NK-92 treated with Interleukin-12 subunit alpha and Interleukin-12 subunit beta, amount 100 ng/mL, for 24 hours (cell line): ENCODE measurements around the gene GTF2H1.
"Not testable (repeated sequence)": the region's sequence is repeated elsewhere in the genome, so short reads cannot be mapped to it uniquely, and the experiment has no call there.

Experiments used
- DNase-seq: peaks from one replicate; lab custom pipeline; 2025; lab: John Stamatoyannopoulos, UW

The GTF2H1 gene

DNA sequence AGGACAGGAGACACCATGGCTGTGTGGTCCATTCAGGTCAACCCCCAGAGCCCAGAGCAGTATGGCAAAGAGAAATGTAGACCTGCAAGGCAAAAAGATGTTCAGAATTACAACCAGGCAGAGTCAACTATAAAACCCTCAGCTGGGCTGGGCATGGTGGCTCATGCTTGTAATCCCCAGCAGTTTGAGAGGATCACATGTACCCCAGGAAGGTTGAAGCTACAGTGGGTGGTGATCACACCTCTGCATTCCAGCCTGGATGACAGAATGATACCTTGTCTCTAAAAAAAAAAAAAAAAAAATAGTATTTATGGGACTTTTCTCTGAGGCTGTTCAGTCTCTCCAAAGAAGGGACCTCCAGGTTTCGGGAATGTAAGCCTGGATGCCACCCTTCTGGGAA lies 53.6 kb downstream of the GTF2H1 start:
- no peak for DNase-seq

DNA sequence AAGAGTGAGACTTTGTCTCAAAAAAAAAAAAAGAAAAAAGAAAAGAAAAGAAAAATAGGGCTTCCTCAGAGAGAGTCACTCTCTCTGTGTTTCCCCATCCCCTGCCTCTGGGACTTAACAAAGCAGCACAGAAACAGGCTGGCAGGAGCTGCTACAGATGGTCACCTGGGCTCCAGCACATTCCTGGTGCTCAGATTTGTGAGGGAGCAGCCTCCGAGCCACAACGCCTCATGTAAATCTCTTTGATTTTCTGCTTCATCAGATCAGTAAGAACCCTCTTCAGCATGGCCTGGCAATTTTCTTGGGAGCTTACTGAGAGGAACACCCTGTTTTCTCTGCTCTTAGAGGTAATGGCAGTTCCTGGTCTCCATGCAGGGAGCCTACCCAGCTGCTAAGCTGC lies 56.8 kb downstream of the GTF2H1 start:
- no peak for DNase-seq

DNA sequence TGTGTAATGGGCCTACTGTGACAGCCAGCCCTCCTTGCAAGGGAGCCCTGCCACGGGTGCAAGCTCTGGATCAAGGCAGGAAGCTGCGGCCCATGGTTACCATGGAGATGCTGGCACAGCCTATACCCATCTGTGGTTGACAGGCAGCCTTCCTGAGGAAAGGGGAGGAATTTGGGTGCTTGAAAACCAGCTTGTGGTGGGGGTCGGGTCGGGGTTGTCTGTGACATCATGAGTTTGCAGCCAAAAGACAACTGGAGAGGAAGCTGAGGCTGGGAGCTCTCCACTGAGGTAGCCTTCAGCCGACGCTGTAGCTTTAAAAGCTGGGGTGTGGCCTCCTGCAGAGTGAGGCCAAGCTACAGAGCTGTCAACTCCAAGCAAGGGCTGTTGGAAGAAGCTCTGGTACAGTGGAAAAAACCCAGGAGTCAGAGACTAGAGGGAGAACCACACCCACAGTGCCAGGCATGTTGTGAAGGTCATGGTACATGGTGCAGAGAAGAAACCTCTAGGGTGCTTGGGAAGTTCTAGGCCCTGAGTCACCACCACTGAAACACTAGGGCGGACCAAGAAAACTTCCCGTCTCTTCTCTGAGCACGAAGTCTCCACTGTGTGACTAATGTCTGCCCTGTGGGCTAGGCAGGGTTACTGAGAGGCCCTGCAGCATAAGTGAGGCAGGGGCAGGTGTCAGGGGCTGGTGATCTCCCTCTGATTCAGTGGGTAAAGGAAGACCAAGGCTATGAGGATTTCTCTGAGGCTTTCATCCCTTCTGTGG lies 61.2 kb downstream of the GTF2H1 start:
- DNase-seq = no peak

DNA sequence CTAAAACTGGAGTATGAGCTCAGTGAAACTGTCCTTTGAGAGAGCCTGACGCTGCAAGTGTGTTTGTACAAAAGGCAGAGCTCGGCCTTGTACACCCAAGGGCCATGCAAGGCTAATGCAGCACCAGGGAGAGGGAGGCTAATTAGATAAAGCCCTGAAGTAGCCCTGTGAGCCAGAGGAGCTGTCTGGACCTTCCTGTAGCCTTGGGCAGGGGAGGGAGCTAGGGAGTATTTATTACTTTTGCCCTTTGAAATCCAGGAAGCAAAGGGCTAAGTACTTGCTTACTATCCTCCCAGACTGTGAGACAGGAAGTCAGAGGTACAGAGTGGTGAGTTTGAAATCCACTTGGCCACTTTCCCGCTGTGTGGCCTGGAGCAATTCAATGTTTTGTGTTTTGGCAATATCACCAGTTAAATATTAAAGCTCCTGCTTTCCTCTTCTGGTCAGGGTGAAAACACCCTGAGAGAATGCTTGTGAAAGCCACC lies 61.8 kb downstream of the GTF2H1 start:
- DNase-seq = no peak

DNA sequence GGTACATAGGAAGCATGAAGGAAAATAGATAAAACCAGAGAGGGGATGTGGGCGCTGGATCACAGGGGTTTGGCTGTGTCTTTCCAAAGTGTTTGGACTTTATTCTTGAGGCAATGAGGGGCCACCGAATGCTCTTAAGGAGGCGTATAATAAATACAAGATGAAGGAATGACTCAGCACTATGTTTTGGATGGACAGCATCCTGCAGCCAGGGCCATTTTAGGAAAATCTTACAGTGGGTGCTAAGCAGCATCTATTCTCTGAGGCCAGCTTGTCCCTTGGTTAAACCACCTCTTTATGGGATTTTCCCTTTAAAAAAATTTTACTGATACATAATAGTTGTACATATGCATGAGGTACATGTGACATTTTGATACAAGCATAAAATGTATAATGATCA lies 67.7 kb downstream of the GTF2H1 start:
- no peak for DNase-seq

DNA sequence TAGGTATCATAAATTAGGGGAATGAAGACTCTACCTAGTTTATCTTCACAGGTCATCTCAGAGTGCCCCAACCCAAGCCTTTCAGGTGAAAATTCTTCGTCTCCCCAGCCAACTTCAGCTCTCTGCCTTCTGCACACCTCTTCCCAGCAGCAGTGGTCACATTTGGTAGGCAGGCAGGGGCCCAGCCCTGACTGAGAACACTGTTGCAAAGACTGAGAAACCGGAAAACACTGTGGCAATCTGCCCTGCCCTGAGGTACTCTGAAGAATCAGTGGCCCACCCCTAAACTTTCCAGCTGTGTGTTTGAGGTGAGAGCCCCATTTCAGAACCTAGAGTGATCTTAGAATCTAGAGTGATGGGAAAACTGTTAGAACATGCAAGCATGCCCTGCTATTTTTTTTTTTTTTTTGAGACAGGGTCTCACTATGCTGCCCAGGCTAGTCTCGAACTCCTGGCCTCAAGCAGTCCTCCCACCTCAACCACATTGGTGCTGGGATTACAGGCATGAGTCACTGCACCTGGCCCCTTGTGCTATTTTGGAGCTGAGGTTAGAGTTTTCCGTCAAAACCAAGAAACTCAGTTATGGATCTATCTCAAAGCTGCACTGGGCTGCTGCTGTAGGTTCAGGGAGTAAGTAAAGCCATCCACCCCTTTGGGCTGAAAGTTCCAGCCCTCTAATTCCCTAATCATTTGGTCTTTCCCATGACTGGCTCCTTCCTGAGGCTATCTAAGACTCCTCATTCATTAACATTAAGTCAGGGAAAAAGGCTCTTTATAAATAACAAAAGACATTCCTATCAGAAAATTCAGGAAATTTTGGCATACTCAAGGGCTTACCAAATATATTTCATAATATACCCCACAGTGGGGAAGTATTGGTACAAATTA lies 70.3 kb downstream of the GTF2H1 start:
- DNase-seq = no peak

DNA sequence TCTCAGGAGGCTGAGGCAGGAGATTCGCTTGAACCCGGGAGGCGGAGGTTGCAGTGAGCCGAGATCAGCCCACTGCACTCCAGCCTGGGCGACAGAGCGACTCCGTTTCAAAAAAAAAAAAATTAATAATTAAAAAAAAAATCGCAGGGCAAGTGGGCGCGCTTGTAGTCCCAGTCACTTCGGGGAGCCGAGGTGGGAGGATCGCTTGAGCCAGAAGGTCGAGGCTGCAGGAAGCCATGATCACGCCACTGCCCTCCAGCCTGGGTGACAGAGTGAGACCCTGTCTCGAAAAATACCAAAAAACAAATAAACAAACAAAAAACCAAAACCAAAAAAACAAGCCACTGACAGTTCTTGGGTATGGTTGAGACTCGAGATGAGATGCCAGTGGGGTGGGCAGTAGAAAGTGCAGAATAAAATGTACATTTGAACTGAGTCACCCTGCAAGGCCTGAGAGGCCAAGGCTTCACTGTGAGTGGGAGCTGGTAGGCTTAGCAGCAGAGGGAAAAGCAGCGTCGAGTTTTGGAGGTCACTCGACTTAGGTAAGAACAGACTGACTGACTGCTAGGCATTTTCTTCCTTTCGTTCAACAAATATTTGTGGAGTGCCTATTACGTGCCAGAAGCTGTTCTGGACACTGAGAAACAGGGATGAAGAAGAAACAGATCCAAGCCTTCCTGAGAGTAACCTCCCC lies 71.4 kb downstream of the GTF2H1 start:
- no peak for DNase-seq

DNA sequence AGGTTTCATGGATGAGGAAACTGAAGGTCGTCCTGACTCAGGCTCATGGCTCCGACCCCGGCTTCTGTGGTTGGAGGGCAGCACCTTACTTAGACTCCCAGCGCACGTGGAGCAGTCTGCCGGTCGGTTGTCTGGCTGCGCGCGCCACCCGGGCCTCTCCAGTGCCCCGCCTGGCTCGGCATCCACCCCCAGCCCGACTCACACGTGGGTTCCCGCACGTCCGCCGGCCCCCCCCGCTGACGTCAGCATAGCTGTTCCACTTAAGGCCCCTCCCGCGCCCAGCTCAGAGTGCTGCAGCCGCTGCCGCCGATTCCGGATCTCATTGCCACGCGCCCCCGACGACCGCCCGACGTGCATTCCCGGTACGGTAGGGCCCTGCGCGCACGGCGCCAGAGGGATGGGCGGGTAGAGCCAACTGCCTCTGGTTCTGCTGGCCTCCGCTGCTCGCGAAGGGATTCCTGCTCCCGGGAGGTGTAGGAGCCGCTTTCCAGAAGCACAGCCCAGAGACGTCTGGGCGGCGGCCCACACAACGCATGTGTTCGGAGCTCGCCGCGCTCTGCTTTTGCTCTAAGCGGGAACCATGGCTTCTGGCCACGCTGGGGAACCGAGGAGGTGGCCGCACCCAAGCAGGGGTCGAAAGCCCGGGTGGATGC lies 72.0 kb downstream of the GTF2H1 start, which contains the start of gene LDHA:
Gene LDHA (plus strand): TSS at position 289 of the 653 bp plus-strand sequence. CDS start 2,280 bp downstream, outside the sequence.
- DNase-seq = peak; percentile 98

DNA sequence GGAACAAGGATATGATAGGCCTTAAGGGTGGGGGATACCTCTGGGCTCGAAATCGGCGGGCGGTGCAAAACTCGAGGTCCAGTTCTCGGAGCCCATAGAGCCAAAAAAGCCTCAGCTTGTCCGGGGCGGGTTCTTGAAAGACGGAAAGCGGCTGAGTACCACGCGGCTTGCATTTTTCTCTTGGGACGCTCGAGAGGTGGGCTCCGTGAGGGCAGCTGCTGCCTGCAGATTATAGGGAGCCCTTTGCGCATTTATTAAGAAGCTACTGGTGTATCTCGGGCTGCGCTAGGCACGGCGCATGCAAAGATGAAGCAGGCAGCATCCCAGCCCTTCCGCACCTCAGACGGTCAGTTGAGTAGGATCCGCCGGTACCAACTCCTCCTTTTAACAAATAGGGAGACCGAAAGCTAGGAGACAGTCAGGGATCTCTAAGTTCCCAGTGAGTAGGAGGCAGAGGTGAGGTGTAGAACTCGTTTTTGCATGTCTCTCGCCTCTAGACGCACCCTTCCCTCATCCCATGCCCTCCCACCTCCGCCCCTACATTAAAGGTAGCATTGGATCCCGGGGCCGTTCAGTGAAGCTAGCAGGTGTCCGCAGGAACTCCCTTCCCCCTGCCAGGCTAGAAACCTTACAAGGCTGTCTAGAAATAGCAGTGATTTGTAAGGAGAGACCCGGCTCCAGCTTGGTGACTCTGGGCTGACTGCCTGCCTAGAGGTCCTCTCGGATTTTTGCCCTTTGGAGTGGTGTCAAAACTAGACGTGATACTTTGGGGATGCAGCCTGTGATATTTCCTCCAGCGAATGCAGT lies 72.8 kb downstream of the GTF2H1 start:
- no peak for DNase-seq

DNA sequence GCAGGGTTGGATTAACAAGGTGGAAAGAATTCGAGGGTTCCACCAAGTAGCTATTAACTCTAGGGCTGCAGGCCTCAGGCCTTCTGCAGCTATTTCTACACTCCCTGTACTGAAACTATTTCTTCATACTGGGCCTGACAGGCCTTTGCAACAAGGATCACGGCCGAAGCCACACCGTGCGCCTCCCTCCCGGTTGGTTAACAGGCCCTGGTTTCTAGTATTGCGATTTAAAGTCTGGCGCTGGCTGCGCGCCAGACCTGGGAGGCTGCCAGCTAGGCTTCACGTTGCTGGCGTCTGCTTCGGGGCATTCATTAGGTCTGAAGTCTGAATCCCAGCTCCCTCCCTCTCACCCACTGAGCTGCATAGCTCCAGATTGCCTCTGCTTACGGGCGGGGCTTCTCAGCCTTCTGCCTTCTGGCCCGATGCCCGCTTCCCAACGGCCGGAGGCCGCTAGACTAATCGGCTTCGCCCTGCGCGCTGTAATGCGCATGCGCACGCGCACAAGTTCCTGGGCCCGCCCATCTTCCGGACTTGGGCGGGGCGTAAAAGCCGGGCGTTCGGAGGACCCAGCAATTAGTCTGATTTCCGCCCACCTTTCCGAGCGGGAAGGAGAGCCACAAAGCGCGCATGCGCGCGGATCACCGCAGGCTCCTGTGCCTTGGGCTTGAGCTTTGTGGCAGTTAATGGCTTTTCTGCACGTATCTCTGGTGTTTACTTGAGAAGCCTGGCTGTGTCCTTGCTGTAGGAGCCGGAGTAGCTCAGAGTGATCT lies 73.6 kb downstream of the GTF2H1 start:
- peak; percentile 95 for DNase-seq

DNA sequence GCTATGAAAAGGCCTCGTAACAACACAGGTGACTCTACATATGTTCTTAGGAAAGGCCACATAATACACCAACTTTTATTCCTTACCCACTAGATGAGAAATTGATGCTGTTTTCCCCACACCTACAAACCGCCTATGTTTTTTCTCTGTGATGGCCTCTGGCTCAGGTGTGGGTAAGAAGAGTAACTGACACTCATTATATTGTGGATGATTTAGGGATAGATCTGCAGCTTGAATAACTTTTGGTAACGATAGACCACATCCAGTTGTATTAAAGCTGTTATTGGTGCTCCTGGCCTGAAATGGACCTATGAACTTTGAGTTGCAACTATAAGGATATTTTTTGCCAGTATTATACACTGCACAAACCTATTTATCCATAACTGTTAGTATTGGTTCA lies 75.6 kb downstream of the GTF2H1 start:
- no peak for DNase-seq

DNA sequence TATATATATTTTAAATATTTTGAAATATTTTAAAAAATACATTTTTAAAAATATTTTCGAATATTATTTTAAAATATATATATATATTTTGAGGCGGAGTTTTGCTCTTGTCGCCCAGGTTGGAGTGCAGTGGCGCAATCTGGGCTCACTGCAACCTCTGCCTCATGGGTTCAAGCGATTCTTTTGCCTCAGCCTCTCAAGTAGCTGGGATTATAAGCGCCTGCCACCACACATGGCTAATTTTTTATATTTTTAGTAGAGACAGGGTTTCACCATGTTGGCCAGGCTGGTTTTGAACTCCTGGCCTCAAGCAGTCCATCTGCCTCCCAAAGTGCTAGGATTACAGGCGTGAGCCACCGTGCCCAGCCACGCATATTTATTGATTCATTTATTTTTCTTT lies 78.7 kb downstream of the GTF2H1 start:
- not testable (repeated sequence) for DNase-seq

DNA sequence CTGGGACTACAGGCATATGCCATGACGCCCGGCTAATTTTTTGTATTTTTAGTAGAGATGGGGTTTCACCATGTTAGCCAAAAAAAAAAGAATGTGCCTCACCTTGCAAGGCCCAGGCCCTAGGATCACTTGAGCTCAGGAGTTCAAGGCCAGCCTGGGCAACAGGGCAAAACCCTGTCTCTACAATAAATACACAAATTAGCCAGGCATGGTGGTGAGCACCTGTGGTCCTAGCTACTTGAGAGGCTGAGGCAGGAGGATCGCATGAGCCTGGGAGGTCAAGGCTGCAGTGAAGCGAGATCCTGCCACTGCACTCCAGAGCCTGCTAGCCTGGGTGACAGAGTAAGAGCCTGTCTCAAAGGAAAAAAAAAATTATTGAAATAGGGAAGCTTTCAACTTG lies 81.7 kb downstream of the GTF2H1 start:
- no peak for DNase-seq

DNA sequence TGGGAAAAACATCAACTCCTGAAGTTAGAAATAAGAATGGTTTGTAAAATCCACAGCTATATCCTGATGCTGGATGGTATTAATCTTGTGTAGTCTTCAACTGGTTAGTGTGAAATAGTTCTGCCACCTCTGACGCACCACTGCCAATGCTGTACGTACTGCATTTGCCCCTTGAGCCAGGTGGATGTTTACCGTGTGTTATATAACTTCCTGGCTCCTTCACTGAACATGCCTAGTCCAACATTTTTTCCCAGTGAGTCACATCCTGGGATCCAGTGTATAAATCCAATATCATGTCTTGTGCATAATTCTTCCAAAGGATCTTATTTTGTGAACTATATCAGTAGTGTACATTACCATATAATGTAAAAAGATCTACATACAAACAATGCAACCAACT lies 85.0 kb downstream of the GTF2H1 start:
- DNase-seq = not testable (repeated sequence)

DNA sequence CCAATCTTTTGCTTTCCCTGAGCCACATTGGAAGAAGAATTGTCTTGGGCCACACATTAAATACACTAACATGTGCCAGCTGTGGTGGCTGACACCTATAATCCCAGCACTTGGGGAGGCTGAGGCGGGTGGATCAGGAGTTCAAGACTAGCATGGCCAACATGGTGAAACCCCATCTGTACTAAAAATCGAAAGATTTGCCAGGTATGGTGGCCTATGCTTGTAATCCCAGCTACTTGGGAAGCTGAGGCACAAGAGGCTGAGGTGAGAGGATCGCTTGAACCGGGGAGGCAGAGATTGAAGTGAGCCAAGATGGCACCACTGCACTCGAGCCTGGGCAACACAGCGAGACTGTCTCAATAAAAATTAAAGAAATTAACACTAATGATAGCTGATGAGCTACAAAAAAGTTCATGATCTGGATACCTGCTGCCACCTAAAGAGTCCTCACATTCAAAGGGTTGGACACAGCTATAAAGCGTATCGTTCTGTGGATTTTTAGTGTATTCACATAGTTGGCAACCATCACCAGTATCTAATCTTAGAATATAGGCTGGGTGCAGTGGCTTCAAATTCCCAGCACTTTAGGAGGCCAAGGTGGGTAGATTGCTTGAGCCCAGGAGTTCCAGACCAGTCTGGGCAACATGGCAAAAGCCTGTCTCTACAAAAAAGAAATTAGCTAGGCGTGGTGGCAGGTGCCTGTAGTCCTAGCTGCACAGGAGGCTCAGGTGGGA lies 86.4 kb downstream of the GTF2H1 start:
- no peak for DNase-seq

DNA sequence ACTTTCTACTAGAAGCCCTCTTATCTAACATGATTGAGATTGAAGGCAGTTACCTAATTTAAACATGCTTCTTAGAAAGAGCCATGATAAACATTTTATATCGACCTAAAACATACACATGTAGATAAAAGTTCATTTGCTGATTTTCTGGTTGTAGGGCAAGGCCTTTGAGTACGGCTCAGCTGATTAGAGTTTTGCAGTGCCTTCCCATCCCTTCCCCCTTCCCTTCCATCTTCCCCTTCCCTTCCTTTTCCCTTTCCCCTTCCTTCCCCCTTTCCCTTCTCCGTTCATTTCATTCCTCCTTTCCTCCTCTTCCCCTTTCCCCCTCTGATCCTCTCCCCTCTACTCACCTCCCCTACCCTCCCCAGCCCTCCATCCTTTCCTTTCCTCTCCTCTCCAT lies 94.1 kb downstream of the GTF2H1 start:
- DNase-seq = no peak
